Activated naive CD4-positive, alpha-beta T cell treated with anti-CD3 and anti-CD28 coated beads, Interleukin-2, amount 50 U/mL, for 24 hours (primary cell): ENCODE data around the gene OTOP3.
A peak's percentile ranks its signal among the peaks of the same experiment; 100 is the strongest.
"Not testable (repeated sequence)": the region's sequence is repeated elsewhere in the genome, so short reads cannot be mapped to it uniquely, and the experiment has no call there.

ENCODE experiments used
- H3K27ac Mint-ChIP-seq: one replicate; pipeline ENCODE4 v1.8.0; 2021; ENCODE audit warnings: mild to moderate bottlenecking, mixed read lengths
- H3K27me3 Mint-ChIP-seq: one replicate; pipeline ENCODE4 v1.8.0; 2021; ENCODE audit warnings: mixed read lengths
- H3K36me3 Mint-ChIP-seq: one replicate; pipeline ENCODE4 v1.8.0; 2021; ENCODE audit warnings: mixed read lengths
- H3K4me1 Mint-ChIP-seq: one replicate; pipeline ENCODE4 v1.8.0; 2021; ENCODE audit warnings: mixed read lengths
- H3K4me3 Mint-ChIP-seq: one replicate; pipeline ENCODE4 v1.8.0; 2021; ENCODE audit warnings: mild to moderate bottlenecking, mixed read lengths
- H3K9me3 Mint-ChIP-seq: one replicate; pipeline ENCODE4 v1.8.0; 2021; ENCODE audit warnings: mixed read lengths

OTOP3 gene

DNA sequence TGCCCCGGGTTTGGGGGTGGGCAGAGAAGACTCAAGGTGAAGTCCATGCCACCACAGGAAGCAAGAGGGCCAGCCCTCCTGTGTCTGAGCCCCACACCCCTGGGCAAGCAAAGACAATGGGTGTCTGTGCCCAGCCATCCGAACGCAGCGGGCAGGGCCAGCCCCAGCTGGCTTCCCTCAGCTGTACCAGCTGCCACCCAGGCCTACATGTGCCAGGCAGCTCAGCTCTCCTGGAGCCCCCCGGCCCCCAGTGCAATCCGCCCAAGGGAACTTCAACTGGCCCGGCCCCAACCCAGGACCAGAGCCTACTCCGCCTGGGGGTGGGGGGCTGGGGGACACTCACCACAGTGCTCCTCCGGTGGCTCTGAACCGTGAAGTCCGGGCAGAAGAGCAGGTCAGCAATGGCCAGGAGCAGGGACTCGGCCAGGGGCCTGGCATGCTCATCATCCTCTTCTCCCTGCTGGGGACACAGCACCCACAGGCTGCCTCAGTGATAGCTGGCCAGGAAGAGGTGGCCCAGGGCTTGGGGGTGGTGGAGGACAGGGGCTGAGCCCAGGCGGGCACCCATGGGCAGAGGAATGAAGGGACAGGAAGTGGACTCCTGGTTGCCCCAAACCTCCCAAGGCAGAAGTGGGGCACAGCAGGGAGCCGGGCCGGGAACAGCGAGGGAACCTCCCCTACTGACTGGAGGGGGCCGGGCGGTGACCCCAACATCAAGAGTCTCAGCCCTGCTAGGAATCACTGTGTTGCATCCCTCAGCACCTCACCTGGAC lies 27.1 kb downstream of the OTOP3 start:
- H3K27ac Mint-ChIP-seq = no peak overlapping the region
- H3K9me3 Mint-ChIP-seq = no peaks in the 10 kb centered on the region
- no peak overlapping the region for H3K4me3 Mint-ChIP-seq
- H3K4me1 Mint-ChIP-seq = peaks cover 4% of the 10 kb centered on the region
- H3K27me3 Mint-ChIP-seq = no peaks in the 10 kb centered on the region
- H3K36me3 Mint-ChIP-seq = no peaks in the 10 kb centered on the region

DNA sequence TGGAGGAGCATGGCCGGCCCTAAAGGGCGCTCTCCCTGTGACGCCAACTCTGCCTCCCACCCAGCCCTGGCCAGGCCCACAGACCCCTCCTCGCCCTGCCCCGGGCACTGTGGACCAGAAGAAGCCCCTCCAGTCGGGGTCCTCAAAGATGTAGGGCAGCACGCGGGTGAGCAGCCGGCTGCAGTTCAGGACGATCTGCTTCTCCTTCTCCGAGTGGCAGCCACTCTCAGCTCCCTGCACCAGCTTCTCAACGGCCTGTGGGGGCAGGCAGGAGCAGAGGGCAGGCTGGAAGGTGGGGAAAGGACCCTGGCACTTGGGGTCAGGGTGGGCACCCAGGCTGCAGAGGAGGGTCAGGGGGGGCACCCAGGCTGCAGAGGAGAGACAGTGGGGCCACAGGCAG lies 28.0 kb downstream of the OTOP3 start:
- Mint-ChIP-seq H3K4me3 (no peak overlapping the region), H3K27me3 (no peaks in the 10 kb centered on the region), H3K36me3 (no peaks in the 10 kb centered on the region), H3K27ac (no peak overlapping the region), H3K4me1 (peaks cover 4% of the 10 kb centered on the region), H3K9me3 (no peaks in the 10 kb centered on the region)

DNA sequence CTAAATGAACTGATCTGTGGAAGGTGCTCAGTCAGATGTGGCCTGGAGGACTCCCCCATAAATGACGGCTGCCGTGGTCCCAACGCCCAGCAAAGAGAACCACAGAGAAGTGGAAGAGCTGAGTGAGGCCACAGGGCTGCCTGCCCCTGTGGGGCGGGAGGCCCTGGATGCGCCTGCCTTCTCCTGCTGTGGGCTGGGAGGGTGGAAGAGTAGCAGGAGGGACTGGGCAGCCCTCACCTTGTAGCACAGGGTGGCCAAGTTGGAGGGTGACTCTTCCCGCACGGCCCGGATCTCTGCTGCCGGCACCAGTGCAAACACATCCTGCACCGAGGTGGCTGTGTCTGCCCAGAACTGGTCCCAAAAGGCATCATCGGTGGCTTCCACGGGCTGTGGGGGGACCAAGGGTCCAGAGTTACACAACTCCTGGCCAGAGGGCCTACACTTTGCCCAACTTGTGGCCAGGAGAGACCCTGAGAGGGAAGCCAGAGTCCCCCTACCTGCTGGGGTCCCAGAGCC lies 28.6 kb downstream of the OTOP3 start:
- no peaks in the 10 kb centered on the region for H3K36me3 Mint-ChIP-seq
- no peaks in the 10 kb centered on the region for H3K9me3 Mint-ChIP-seq
- no peak overlapping the region for H3K4me3 Mint-ChIP-seq
- peaks cover 4% of the 10 kb centered on the region for H3K4me1 Mint-ChIP-seq
- H3K27me3 Mint-ChIP-seq = no peaks in the 10 kb centered on the region
- no peak overlapping the region for H3K27ac Mint-ChIP-seq

DNA sequence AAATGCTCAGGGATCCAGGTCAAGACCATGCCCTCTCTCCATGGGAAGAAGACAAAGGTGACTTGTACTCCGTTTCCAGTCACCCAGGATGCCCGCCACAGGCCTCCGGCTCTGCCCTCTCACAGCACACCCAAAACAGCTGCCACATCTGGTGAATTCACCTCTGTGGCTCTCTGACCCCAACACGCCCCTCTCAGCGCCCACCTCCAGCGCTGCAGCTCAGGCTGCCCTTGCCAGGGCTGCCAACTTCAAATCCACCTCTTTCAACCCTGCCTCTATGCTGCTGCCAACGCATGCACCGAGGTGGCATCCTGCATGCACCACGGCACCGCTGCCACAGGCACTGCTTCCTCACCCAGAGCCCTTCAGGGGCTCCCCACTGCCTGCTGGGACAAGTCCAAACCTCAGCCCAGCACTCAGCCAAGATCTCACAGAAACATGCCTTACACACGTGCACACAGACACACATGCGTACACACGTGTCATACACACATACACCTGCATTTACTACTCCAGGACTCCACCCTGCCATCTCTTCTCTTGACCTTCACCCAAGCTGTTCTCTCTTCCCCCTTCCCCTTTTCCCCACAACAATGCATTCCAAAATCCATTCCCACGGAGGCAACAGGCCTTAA lies 29.4 kb downstream of the OTOP3 start:
- Mint-ChIP-seq H3K9me3 (no peaks in the 10 kb centered on the region), H3K27ac (no peak overlapping the region), H3K4me1 (peaks cover 4% of the 10 kb centered on the region), H3K4me3 (no peak overlapping the region), H3K27me3 (no peaks in the 10 kb centered on the region), H3K36me3 (no peaks in the 10 kb centered on the region)

DNA sequence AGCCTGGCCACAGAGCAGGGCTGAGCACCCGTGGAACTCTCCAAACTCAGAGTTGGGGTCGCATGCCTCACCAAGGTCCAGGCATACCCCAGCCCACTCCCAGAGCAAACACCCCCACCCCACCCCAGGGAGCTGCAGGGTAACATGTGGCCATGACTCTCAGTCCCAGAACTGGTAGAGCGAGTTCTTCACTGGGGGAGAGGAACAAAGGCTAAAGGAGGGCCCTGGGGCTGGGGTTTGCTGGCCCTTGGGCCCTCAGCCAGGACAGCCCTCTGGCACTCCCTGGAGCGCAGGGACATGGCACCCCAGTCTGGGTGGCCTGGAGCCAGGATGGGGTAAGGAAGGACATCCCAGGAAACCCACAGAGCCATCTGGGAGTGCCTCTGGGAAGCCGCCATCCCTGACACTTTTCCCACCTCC lies 32.7 kb downstream of the OTOP3 start:
- Mint-ChIP-seq H3K4me1 (peaks cover 9% of the 10 kb centered on the region), H3K27ac (no peak overlapping the region), H3K27me3 (no peaks in the 10 kb centered on the region), H3K4me3 (no peak overlapping the region), H3K36me3 (no peaks in the 10 kb centered on the region), H3K9me3 (no peaks in the 10 kb centered on the region)

DNA sequence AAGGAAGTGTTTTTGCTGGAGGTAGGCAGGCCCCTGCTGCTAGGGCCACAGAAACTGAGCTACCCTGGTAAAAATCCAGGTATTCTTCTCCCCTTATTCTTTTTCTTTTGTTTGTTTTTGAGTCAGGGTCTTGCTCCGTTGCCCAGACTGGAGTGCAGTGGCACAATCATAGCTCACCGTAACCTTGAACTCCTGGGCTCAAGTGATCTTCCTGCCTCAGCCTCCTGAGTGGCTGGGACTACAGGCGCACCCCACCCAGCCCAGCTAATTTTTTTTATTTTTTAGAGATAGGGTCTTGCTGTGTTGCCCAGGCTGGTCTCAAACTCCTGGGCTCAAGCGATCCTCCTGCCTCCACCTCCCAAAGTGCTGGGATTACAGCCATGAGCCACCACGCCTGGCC lies 33.8 kb downstream of the OTOP3 start:
- not testable (repeated sequence) for H3K27ac Mint-ChIP-seq, H3K9me3 Mint-ChIP-seq, H3K36me3 Mint-ChIP-seq, H3K4me1 Mint-ChIP-seq, H3K27me3 Mint-ChIP-seq, H3K4me3 Mint-ChIP-seq

DNA sequence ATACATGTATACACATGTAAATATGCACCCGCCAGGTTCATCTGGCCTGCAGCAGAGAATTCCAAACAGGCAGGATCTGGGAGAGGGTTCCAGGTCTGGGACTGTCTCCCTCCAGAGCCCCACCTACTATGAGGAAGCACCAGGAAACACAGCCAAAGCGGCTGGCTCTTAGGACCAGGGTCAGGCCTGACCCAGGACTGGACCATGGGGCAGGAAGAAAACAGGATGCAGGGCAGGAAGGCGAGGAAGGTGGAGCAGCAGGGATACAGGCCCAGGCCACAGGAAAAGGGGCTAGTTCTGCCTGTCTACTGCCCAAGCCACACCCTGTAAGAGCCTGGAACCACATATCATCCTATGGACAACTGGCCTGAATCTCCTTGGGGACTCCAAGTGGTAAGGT lies 34.7 kb downstream of the OTOP3 start:
- Mint-ChIP-seq H3K4me1 (peaks cover 9% of the 10 kb centered on the region), H3K4me3 (peak overlapping the region; percentile 51), H3K9me3 (no peaks in the 10 kb centered on the region), H3K27me3 (no peaks in the 10 kb centered on the region), H3K36me3 (no peaks in the 10 kb centered on the region), H3K27ac (no peak overlapping the region)

DNA sequence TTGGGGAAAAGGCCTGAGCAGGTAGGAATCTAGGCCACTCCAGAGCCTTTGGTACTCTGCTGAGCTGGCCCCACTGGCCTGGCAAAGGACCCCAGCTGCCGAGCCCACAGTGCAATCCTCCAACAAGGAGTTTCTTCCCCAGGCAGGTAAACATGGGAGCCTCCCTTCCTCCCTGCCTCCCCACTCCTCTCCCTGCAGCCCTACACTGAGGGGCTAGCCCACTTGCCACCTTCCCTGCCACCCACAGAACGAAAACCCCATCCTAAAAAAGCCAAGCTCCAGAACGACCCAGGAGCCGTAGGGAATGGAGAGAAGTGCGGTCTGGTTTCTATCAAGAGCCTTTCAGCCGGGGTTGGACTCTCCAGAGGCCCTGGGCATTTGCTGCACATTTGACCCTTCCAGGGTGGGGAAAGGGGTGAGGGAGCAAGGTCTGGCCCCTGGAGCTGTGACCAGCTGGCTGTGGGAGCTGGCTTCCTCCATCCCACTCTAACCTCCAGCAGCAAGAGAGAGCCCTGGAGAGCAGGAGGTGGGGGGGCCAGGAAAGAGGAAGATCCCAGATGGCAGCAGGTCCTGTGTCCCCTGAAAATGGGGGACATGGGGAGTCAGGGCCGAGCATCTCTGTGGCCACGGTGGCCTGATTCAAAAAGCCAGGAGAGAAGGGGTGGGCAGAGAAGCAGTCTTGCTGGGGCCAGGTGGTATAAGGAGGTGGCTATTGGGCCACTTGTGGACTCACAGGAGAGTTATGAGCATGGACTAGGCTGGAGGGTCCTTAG lies 35.6 kb downstream of the OTOP3 start:
- peaks cover 9% of the 10 kb centered on the region for H3K4me1 Mint-ChIP-seq
- no peaks in the 10 kb centered on the region for H3K36me3 Mint-ChIP-seq
- peak overlapping the region; percentile 55 for H3K4me3 Mint-ChIP-seq
- no peaks in the 10 kb centered on the region for H3K27me3 Mint-ChIP-seq
- no peak overlapping the region for H3K27ac Mint-ChIP-seq
- no peaks in the 10 kb centered on the region for H3K9me3 Mint-ChIP-seq

DNA sequence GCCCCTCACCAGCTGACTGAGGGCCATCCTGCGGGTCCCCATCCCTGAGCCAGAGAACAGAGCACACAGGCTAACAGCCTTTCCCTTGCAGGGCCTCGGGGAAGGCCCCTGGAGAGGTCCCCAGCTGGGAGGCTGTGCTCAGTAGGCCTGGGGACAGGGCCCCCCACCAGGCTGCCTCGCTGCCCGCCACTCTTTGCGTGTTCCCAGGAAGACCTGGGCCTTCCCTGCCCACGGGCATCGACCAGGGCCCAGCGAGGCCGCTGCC lies 36.1 kb downstream of the OTOP3 start:
- no peaks in the 10 kb centered on the region for H3K36me3 Mint-ChIP-seq
- H3K27ac Mint-ChIP-seq = no peak overlapping the region
- no peaks in the 10 kb centered on the region for H3K9me3 Mint-ChIP-seq
- H3K4me3 Mint-ChIP-seq = peak overlapping the region; percentile 55
- no peaks in the 10 kb centered on the region for H3K27me3 Mint-ChIP-seq
- peaks cover 9% of the 10 kb centered on the region for H3K4me1 Mint-ChIP-seq

DNA sequence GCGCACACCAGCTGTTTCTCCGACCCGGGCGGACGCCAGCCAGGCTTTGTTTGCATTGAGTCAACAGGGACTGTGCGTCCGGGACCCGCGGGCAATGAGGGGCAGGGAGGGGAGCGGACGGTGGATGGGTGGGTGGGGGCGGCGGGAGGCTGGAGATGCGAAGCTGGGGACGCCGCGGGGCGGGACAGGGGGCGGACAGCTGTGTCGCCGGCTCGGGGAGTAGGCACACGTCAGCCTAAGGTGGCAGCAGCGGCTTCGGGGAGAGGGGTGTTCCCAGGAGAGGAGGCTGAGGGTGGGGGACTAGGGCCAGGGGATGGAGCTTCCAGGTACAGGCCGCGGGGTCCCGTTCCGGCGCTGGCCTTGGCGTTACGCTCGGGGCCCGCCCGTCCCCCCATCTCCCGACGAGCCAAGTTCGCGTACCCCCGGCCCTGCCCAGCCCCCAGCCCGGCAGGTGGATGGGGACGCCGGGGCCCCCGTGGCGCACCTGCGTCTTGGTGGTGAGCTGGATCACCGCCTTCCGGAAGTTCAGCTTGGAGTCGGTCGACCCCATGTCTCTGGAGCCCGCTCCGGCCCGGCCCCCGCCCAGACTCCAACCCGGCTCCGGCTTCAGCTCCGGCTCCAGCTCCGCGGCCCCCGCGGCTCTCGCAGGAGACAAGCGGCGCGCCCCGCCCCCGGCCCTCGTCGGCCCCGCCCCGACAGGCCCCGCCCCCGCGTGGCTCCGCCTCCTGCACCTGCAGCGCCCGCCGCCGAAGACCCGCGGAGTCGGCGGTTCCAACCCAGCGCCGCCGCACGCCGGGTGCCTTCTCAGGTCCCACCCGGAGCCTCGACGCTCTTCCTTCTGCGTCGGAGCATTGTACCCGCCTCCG lies 36.6 kb downstream of the OTOP3 start, which contains the start of gene HID1:
Gene HID1 (minus strand): TSS at position 653 of the 866 bp plus-strand sequence. CDS start 103 bp downstream, at position 550.
- Mint-ChIP-seq H3K9me3 (no peaks in the 10 kb centered on the region), H3K36me3 (no peaks in the 10 kb centered on the region), H3K27ac (peak within 1 kb of the TSS; percentile 62), H3K27me3 (no peaks in the 10 kb centered on the region), H3K4me1 (peaks cover 9% of the 10 kb centered on the region), H3K4me3 (peak within 1 kb of the TSS; percentile 90)

DNA sequence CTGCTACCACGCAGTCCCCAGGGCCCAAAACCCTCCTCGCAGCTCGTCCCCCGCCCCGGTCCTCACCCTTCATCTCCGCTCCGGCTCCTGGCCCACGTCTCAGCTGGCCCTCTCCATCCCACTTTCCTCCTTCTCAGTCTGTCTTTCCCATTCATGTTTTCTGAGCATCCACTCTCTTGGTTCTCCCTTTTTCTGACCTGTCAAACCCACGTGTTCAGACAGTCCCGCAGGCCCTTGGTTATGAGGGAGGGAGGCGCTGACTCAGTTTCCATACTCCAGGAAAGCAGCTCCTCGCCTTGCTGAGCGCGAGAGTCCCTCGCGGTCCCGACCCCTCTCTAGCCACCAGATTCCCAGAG lies 37.3 kb downstream of the OTOP3 start:
- H3K9me3 Mint-ChIP-seq = no peaks in the 10 kb centered on the region
- H3K4me1 Mint-ChIP-seq = peaks cover 9% of the 10 kb centered on the region
- peak overlapping the region; percentile 62 for H3K27ac Mint-ChIP-seq
- peak overlapping the region; percentile 90 for H3K4me3 Mint-ChIP-seq
- no peaks in the 10 kb centered on the region for H3K36me3 Mint-ChIP-seq
- H3K27me3 Mint-ChIP-seq = no peaks in the 10 kb centered on the region

DNA sequence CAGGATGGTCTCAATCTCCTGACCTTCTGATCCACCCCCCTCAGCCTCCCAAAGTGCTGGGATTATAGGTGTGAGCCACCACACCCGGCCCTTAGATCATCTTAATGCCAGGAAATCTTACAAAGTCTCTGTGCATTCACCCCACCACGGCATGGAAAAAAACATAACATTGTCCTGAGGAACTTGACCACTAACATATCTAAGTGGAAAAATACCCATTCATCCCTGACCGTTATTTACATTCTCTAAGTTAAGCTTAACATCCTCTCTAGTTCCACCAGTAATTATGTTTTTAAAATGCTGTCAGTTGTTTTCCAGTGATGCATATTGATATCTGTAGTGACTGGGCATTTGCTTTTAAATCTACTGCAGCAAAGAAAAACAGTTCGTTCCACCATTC lies 40.2 kb downstream of the OTOP3 start:
- Mint-ChIP-seq H3K4me3 (no peak overlapping the region), H3K36me3 (no peaks in the 10 kb centered on the region), H3K27ac (no peak overlapping the region), H3K4me1 (peaks cover 13% of the 10 kb centered on the region), H3K9me3 (no peaks in the 10 kb centered on the region), H3K27me3 (no peaks in the 10 kb centered on the region)

DNA sequence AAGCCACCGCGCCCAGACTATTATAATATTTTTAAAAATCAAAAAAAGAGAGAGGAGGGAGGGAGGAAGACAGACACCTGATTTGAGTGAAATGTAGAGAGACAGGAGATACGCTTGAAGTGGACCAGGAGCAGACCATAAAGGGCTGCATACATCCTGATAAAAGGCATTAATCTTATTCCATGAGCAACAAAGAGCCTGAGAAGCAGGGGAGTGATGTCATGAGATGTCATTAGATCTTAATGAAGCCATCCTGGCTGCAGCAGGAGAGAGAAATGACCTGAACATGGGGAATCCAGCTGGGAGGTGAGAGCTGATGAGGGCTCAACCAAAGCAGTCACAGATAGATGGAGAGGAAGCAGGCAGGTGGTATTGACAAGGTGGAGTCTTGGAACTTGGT lies 42.1 kb downstream of the OTOP3 start:
- H3K36me3 Mint-ChIP-seq = no peaks in the 10 kb centered on the region
- no peak overlapping the region for H3K27ac Mint-ChIP-seq
- no peaks in the 10 kb centered on the region for H3K27me3 Mint-ChIP-seq

DNA sequence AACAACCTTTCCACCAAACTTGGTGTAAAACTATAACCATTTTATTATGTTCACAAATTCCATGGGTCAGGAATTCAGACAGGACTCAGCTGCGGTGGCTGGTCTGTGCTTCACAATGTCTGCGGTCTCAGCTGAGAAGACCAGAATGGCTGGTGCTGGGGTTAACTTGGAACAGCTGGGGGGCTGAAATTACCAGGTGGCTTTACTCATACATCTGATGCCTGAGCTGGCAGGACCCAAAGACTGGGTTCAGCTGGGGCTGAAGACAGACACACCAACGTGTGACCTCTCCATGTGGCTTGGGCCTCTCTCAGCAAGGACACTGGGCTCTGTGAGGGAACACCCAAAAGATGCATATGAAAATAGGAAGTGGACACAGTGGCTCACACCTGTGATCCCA lies 42.5 kb downstream of the OTOP3 start:
- no peak overlapping the region for H3K4me3 Mint-ChIP-seq
- no peaks in the 10 kb centered on the region for H3K27me3 Mint-ChIP-seq
- H3K9me3 Mint-ChIP-seq = no peaks in the 10 kb centered on the region
- H3K36me3 Mint-ChIP-seq = no peaks in the 10 kb centered on the region
- H3K27ac Mint-ChIP-seq = no peak overlapping the region
- H3K4me1 Mint-ChIP-seq = peaks cover 15% of the 10 kb centered on the region

More for the DNA sequence above, 42.1 kb downstream of the OTOP3 start:
- Mint-ChIP-seq H3K4me1 (peaks cover 19% of the 10 kb centered on the region), H3K4me3 (no peak overlapping the region), H3K9me3 (no peaks in the 10 kb centered on the region)

DNA sequence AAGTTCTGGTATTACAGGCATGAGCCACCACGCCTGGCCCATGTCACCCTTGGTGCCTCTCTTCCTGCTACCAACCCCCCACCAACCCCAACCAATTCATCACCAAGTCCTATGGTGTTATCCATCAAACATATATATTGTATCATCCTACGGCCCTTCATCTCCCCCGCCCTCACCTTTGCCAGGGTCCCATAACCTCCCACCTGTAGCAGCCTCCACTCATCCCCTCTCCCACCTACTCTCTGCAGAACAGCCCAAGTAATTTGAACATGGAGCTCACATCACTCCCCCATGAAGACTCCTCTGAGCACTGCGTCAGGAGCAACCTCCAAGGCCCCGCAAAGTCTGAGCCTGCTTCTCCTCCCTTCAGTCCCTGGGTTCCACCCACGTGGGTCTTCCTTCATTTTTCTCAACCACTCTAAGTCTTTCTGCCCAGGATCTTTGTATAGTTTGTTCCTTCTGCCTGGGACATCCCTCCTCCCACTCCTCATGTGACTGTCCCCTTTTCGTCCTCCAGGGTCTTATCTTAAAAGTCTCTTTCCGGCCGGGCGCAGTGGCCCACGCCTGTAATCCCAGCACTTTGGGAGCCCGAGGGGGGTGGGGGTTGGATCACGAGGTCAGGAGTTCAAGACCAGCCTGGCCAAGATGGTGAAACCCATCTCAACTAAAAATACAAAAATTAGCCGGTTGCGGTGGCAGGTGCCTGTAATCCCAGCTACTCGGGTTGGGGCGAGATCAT lies 43.9 kb downstream of the OTOP3 start:
- H3K27ac Mint-ChIP-seq = no peak overlapping the region
- peaks cover 15% of the 10 kb centered on the region for H3K4me1 Mint-ChIP-seq
- no peaks in the 10 kb centered on the region for H3K9me3 Mint-ChIP-seq
- H3K27me3 Mint-ChIP-seq = no peaks in the 10 kb centered on the region
- H3K4me3 Mint-ChIP-seq = no peak overlapping the region
- H3K36me3 Mint-ChIP-seq = no peaks in the 10 kb centered on the region
